SK-N-SH treated with all-trans-retinoic acid at 6 μM for 48 hours (cell line): Measurements from ENCODE around the gene MPHOSPH8.
"Not testable (repeated sequence)": the region's sequence is repeated elsewhere in the genome, so short reads cannot be mapped to it uniquely, and the experiment has no call there.

Experiments
- ARNTL ChIP-seq: fragments of 450-650 bp; formaldehyde crosslinking; IDR thresholded peaks from 2 replicates; pipeline ENCODE4 v1.5.0; 2020; ENCODE audit warnings: low read depth, mild to moderate bottlenecking, moderate library complexity, borderline replicate concordance
- CREB5 ChIP-seq: fragments of 250-450 bp; sonication (Bioruptor Pico); IDR thresholded peaks from 2 replicates; pipeline ENCODE4 v1.5.1; 2020; ENCODE audit warnings: low read depth, mild to moderate bottlenecking, moderate library complexity
- CSRNP3 ChIP-seq: fragments of 250-450 bp; sonication (Bioruptor Pico); IDR thresholded peaks from 2 replicates; pipeline ENCODE4 v1.5.1; 2021; ENCODE audit warnings: mild to moderate bottlenecking, moderate library complexity
- ESRRG ChIP-seq: fragments of 250-450 bp; sonication (Bioruptor Pico); IDR thresholded peaks from 2 replicates; pipeline ENCODE4 v1.6.1; 2021; ENCODE audit warnings: mild to moderate bottlenecking
- ISL1 ChIP-seq: fragments of 250-450 bp; sonication (Bioruptor Pico); IDR thresholded peaks from 2 replicates; pipeline ENCODE4 v2.1.2; 2022; ENCODE audit warnings: mild to moderate bottlenecking, moderate library complexity
- PATZ1 ChIP-seq: fragments of 250-450 bp; sonication (Bioruptor Pico); IDR thresholded peaks from 2 replicates; pipeline ENCODE4 v1.8.0; 2020; ENCODE audit warnings: mild to moderate bottlenecking, moderate library complexity, borderline replicate concordance
- POU6F1 ChIP-seq: fragments of 250-450 bp; sonication (Bioruptor Pico); IDR thresholded peaks from 2 replicates; pipeline ENCODE4 v1.8.0; 2021; ENCODE audit warnings: low read depth, mild to moderate bottlenecking, moderate library complexity, borderline replicate concordance
- RARB ChIP-seq: fragments of 250-450 bp; sonication (Bioruptor Pico); IDR thresholded peaks from 2 replicates; pipeline ENCODE4 v1.8.0; 2021; ENCODE audit warnings: mild to moderate bottlenecking, moderate library complexity
- SNAI2 ChIP-seq: fragments of 250-450 bp; sonication (Bioruptor Pico); IDR thresholded peaks from 2 replicates; pipeline ENCODE4 v1.5.0; 2020; ENCODE audit warnings: mild to moderate bottlenecking, moderate library complexity
- TCF4 ChIP-seq: fragments of 250-450 bp; sonication (Bioruptor Pico); IDR thresholded peaks from 2 replicates; pipeline ENCODE4 v1.8.0; 2021; ENCODE audit warnings: mild to moderate bottlenecking, moderate library complexity, borderline replicate concordance
- ZFP3 ChIP-seq: fragments of 250-450 bp; sonication (Bioruptor Pico); IDR thresholded peaks from 2 replicates; pipeline ENCODE4 v1.5.0; 2020; ENCODE audit warnings: mild to moderate bottlenecking, moderate library complexity
- ZFP30 ChIP-seq: fragments of 450-650 bp; formaldehyde crosslinking; IDR thresholded peaks from 2 replicates; pipeline ENCODE4 v1.5.0; 2022; ENCODE audit warnings: mild to moderate bottlenecking, moderate library complexity
- ZNF565 ChIP-seq: fragments of 450-650 bp; formaldehyde crosslinking; conservative IDR thresholded peaks from 2 replicates; pipeline ENCODE4 v1.5.0; 2020; ENCODE audit warnings: low read depth, mild to moderate bottlenecking, moderate library complexity
- ZNF70 ChIP-seq: fragments of 450-650 bp; formaldehyde crosslinking; IDR thresholded peaks from 2 replicates; pipeline ENCODE4 v1.5.0; 2020; ENCODE audit warnings: mild to moderate bottlenecking, moderate library complexity

- TF ChIP-seq PATZ1 (CRISPR knock-in tag); RARB (CRISPR knock-in tag); ARNTL; SNAI2; ZNF565 (CRISPR knock-in tag); ESRRG (CRISPR knock-in tag); TCF4 (CRISPR knock-in tag); CSRNP3; ZFP30; ZFP3 (CRISPR knock-in tag); CREB5; ZNF70 (CRISPR knock-in tag); ISL1 (CRISPR knock-in tag); POU6F1 (CRISPR knock-in tag): not testable (repeated sequence)
These were observed 67.5 kb downstream of the MPHOSPH8 start for GRCh38 chr13:19700963-19701362.
